ENCODE measurements around the gene WDFY4. TPM values are rescaled to one million over a fixed set of nuclear protein-coding genes. Genes with fewer than 3 reads are reported as not detected.
A peak's percentile ranks its signal among the peaks of the same experiment; 100 is the strongest.

Gene WDFY4
- polyA plus RNA-seq, 6 donors from 2014 or later: 46.5 to 98.0 (median 80.0) TPM

DNA sequence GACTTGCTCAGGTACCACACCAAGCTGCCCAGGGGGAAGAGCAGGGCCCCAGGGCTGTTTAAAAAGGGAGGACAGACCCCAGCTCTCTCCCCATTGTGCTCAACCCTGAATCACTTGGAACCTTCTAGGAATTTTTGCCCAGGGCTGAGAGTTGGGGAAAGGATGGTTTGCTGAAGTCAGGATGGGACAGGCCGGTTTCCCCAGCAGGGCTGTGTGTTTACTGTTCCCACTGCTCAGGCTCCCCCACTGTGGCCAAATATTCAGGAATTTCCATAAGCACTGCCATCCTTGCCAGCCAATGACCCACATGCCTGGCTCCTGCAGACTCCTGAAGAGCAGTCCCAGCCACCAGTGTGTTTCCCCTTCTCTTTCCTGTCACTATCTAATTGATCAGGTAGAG, 120.7 kb downstream of the WDFY4 start:
- Mint-ChIP-seq H3K27ac (peak overlapping the region in 5 of 6 donors; percentile 61 to 96 (median 90)), H3K9me3 (peaks cover 0 to 2% (median 0%) of the 10 kb centered on the region in 7 donors), H3K4me1 (peaks cover 18 to 51% (median 44%) of the 10 kb centered on the region in 3 donors), H3K36me3 (peaks cover 9 to 28% of the 10 kb centered on the region in 2 donors), H3K4me3 (peak overlapping the region in 2 of 8 donors; percentile 9 to 47), H3K27me3 (no peaks in the 10 kb centered on the region)
- no peak for DNase-seq
- ATAC-seq (ENCODE audit: low read depth in 2 of 2): no peak

DNA sequence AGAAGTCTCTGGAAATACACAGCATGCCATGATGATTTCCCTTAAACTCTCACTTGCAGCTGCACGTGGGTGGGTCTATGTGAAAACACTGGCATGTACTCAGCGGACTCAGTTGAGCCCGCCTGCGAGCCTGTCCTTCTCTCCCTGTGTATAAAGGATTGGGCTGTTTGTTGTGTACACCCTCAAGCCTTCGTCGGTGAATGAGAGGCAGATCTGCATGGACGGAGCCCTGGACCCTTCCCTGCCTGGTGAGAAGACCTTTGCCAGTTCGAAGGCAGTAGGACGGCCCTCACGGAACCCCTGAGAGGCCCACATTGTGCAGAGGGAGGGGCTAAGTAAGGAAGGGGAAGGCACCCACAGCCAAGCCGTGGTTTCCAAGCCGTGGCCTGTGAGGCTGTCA, 121.2 kb downstream of the WDFY4 start:
- DNase-seq: no peak
- Mint-ChIP-seq H3K36me3 (peaks cover 11 to 30% of the 10 kb centered on the region in 2 donors), H3K9me3 (peaks cover 0 to 2% (median 0%) of the 10 kb centered on the region in 7 donors), H3K4me1 (peaks cover 16 to 46% (median 39%) of the 10 kb centered on the region in 3 donors), H3K27ac (peak overlapping the region in 2 of 6 donors; percentile 81 to 90), H3K4me3 (peak overlapping the region in 2 of 8 donors; percentile 19 to 47), H3K27me3 (no peaks in the 10 kb centered on the region)
- ATAC-seq (ENCODE audit: low read depth in 2 of 2): no peak

DNA sequence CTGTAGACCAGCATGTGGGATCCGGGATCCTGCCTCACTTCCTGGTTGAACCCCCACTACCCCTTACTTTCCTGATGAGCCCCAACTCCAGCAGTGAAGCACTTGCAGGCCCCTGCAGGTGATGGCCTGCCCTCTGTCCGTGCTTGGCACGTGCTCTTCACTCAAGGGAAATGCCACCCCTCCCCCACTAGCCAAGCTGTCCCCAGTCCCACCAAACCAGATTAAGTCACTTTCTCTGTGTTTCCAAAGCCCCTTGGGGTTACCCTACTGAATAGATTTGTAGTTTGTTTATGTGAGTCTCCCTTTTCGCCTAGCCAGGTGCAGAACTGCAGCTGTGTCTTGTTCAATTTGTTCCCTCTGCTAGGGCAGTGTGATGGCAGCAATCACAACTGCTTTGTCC, 121.7 kb downstream of the WDFY4 start:
- H3K9me3 Mint-ChIP-seq: peaks cover 0 to 2% (median 0%) of the 10 kb centered on the region in 7 donors
- no peak for ATAC-seq (ENCODE audit: low read depth in 2 of 2)
- H3K27ac Mint-ChIP-seq: peak overlapping the region in 4 of 6 donors; percentile 45 to 90 (median 86)
- peaks cover 16 to 41% (median 37%) of the 10 kb centered on the region in 3 donors for H3K4me1 Mint-ChIP-seq
- no peaks in the 10 kb centered on the region for H3K27me3 Mint-ChIP-seq
- H3K4me3 Mint-ChIP-seq: peak overlapping the region in 1 of 8 donors; percentile 63
- H3K36me3 Mint-ChIP-seq: peaks cover 16 to 35% of the 10 kb centered on the region in 2 donors
- DNase-seq: no peak

DNA sequence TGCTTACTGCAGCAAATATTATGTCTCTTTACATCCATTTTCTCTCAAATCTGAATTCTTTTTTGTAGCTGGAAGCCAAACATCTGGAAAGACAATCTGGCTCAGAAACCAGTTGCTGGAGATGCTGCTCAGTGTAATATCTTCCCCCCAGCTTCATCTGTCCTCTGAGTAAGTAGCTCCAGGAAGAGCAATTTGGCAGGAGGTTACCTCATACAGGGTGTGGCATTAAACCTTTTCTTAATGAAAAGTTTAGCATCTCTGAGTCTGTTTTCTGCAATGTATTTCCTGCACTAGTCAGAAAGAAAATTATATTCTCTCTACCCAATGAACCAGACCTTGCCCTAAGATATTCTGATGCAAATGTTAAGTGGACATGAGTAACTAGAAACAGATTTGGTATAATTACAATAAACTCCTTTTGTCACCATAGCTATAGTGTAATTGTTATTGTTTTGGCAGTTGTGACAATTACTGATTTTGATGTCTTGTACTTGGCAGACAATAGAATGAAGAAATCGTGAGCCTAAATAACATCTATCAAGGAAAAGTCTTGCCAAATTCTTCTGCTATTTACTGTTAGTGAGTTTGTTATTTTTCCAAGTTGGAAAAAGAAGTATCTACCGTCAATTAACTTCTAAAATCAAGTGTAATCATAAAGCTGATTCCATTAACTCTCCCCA, 123.3 kb downstream of the WDFY4 start:
- no peaks in the 10 kb centered on the region for H3K27me3 Mint-ChIP-seq
- peaks cover 21 to 40% of the 10 kb centered on the region in 2 donors for H3K36me3 Mint-ChIP-seq
- no peaks in the 10 kb centered on the region for H3K9me3 Mint-ChIP-seq
- H3K4me1 Mint-ChIP-seq: peaks cover 16 to 30% (median 26%) of the 10 kb centered on the region in 3 donors
- no peak overlapping the region for H3K4me3 Mint-ChIP-seq
- H3K27ac Mint-ChIP-seq: peak overlapping the region in 1 of 6 donors; percentile 87
- no peak for DNase-seq
- ATAC-seq (ENCODE audit: low read depth in 2 of 2): no peak

DNA sequence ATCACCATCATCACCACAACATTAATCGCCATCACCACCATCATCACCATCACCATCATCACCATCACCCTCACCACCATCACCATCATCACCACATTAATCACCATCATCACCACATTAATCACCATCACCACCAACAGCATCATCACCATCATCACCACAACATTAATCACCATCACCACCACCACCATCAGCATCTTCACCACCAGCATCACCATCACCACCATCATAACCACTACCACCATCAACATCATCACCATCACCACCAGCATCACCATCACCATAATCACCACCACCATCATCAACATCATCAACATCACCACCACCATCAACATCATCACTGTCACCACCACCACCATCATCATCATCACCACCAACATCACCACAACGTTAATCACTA, 124.6 kb downstream of the WDFY4 start:
- Mint-ChIP-seq H3K4me3 (no peak overlapping the region), H3K9me3 (no peaks in the 10 kb centered on the region), H3K4me1 (peaks cover 13 to 17% (median 14%) of the 10 kb centered on the region in 3 donors), H3K36me3 (peaks cover 24 to 39% of the 10 kb centered on the region in 2 donors), H3K27ac (no peak overlapping the region), H3K27me3 (no peaks in the 10 kb centered on the region)
- DNase-seq (no peak), ATAC-seq (ENCODE audit: low read depth in 2 of 2) (no peak)

DNA sequence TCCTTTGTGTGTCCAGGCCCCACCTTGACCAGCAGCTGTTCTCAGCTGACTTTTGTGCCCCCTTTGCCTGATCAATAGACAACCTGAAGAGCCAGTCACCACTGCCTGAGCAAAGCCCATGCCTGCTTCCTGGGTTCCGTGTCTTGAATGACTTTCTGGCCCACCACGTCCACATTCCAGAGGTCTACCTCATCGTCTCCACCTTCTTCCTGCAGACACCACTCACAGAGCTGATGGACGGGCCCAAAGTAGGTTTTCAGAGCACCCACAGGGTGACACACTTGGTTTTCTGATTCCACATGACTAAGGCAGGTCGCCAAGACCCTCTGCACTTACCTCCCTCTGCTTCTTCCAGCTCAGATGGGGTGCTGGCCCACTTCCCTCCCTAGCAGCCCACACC, 126.8 kb downstream of the WDFY4 start:
- peak overlapping the region in 1 of 8 donors; percentile 15 for H3K4me3 Mint-ChIP-seq
- H3K27ac Mint-ChIP-seq: peak overlapping the region in 3 of 6 donors; percentile 18 to 85 (median 37)
- peaks cover 4 to 7% (median 5%) of the 10 kb centered on the region in 3 donors for H3K4me1 Mint-ChIP-seq
- ATAC-seq (ENCODE audit: low read depth in 2 of 2): no peak
- DNase-seq: no peak
- peaks cover 36 to 41% of the 10 kb centered on the region in 2 donors for H3K36me3 Mint-ChIP-seq
- H3K27me3 Mint-ChIP-seq: no peaks in the 10 kb centered on the region
- no peaks in the 10 kb centered on the region for H3K9me3 Mint-ChIP-seq

DNA sequence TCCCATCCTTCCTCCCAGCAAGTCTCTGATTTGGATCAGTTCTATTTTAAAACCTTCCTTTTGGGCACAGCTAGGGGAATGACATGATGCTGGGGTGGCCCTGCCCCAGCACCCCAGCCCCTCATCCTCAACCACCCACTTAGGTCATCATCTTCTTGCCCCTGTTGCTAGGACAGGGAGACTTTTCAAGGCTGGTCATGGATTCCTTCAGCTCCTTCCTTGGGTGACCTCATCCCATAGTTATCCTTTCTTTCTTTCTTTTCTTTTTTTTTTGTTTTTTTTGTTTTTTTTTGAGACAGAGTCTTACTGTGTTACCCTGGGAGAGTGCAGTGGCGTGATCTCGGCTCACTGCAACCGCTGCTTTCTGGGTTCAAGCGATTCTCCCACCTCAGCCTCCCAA, 127.2 kb downstream of the WDFY4 start:
- Mint-ChIP-seq H3K27me3 (no peaks in the 10 kb centered on the region), H3K27ac (peak overlapping the region in 2 of 6 donors; percentile 18 to 85), H3K4me1 (peaks cover 4 to 7% (median 5%) of the 10 kb centered on the region in 3 donors), H3K4me3 (no peak overlapping the region), H3K36me3 (peaks cover 36 to 43% of the 10 kb centered on the region in 2 donors), H3K9me3 (no peaks in the 10 kb centered on the region)
- DNase-seq (no peak), ATAC-seq (ENCODE audit: low read depth in 2 of 2) (no peak)

DNA sequence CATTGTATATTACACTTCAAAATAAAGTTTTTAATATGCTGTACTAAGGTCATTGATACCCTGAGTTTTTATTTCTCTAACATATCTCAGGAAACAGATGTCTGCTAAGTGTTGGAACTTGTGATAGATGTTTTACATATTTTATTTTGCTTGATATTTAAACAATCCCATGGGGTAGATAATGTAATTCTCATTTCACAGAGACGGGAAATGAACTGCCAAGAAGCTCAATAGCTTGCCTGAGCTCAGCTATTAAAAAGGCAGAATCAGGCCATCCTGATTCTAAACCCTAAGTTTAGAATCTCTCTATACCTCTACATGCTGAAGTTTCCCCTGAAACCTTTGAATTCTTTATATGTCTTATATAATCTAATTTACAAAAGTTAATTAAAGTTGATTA, 128.6 kb downstream of the WDFY4 start:
- DNase-seq: no peak
- Mint-ChIP-seq H3K4me3 (no peak overlapping the region), H3K9me3 (no peaks in the 10 kb centered on the region), H3K27ac (peak overlapping the region in 1 of 6 donors; percentile 93), H3K36me3 (peaks cover 33 to 50% of the 10 kb centered on the region in 2 donors), H3K4me1 (peaks cover 4 to 12% (median 5%) of the 10 kb centered on the region in 3 donors), H3K27me3 (no peaks in the 10 kb centered on the region)
- ATAC-seq (ENCODE audit: low read depth in 2 of 2): no peak

DNA sequence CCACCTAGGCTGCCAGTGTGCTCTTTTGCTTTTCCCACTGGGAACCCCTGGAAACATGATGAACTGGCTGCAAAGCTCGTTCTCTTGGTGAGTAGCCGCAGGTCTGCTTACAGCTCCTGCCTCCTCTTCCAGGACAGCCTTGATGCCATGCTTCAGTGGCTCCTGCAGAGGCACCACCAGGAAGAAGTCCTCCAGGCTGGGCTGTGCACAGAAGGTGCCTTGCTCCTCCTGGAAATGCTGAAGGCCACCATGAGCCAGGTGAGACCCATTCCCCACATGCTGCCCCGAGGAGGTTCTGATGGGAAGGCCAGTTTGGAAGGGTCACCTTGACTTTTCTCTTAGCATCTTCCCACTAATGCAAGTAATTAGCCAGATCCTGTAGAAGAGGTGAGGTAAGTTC, 129.2 kb downstream of the WDFY4 start:
- Mint-ChIP-seq H3K27ac (peak overlapping the region in 2 of 6 donors; percentile 62 to 65), H3K4me3 (no peak overlapping the region)

DNA sequence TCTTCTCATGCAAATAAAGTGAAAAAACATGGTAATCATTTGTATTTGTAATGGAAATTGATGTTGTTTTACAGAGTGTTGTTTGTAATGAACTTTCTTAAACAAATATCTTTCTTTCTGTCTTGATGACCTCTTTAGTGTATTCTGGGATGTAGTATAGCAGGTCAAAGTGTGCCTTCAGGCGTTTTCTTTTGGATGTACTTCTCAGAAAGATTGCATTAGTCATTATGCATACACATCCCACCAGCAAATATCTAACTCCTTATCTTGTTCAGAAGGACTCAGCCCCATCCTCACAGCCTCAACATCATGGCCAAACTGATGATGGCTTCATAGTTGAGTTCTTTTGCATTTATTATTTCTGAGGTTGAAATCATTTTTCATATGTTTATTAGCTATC, 130.3 kb downstream of the WDFY4 start:
- Mint-ChIP-seq H3K27me3 (no peaks in the 10 kb centered on the region), H3K27ac (peak overlapping the region in 2 of 6 donors; percentile 14 to 60), H3K4me3 (no peak overlapping the region), H3K36me3 (peaks cover 31 to 50% of the 10 kb centered on the region in 2 donors), H3K9me3 (no peaks in the 10 kb centered on the region), H3K4me1 (peaks cover 4 to 13% (median 5%) of the 10 kb centered on the region in 3 donors)
- ATAC-seq (ENCODE audit: low read depth in 2 of 2): no peak
- DNase-seq: no peak

More for the DNA sequence above, 129.2 kb downstream of the WDFY4 start:
- H3K27me3 Mint-ChIP-seq: no peaks in the 10 kb centered on the region
- no peaks in the 10 kb centered on the region for H3K9me3 Mint-ChIP-seq
- peaks cover 4 to 12% (median 5%) of the 10 kb centered on the region in 3 donors for H3K4me1 Mint-ChIP-seq
- DNase-seq (no peak), ATAC-seq (ENCODE audit: low read depth in 2 of 2) (no peak)
- peaks cover 31 to 50% of the 10 kb centered on the region in 2 donors for H3K36me3 Mint-ChIP-seq

DNA sequence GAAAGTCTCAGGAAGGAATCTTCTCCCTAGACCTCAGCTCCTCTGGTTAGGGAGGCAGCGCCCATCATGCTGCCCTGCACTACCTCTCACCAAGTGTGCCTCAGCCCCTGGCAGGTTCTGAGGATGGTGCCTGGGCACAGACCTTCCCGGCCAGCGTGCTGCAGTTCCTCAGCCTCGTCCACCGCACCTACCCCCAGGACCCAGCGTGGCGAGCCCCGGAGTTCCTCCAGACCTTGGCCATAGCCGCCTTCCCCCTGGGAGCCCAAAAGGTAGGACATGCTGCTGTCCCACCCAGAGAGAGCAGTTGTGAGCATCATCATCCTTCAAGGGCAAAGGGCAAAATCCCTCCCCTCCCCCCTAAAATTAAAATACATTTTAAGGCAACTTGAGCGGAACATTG, 132.5 kb downstream of the WDFY4 start:
- peaks cover 4 to 20% (median 11%) of the 10 kb centered on the region in 3 donors for H3K4me1 Mint-ChIP-seq
- peaks cover 17 to 41% of the 10 kb centered on the region in 2 donors for H3K36me3 Mint-ChIP-seq
- H3K27me3 Mint-ChIP-seq: no peaks in the 10 kb centered on the region
- H3K4me3 Mint-ChIP-seq: no peak overlapping the region
- no peak for ATAC-seq (ENCODE audit: low read depth in 2 of 2)
- no peaks in the 10 kb centered on the region for H3K9me3 Mint-ChIP-seq
- no peak for DNase-seq
- no peak overlapping the region for H3K27ac Mint-ChIP-seq

DNA sequence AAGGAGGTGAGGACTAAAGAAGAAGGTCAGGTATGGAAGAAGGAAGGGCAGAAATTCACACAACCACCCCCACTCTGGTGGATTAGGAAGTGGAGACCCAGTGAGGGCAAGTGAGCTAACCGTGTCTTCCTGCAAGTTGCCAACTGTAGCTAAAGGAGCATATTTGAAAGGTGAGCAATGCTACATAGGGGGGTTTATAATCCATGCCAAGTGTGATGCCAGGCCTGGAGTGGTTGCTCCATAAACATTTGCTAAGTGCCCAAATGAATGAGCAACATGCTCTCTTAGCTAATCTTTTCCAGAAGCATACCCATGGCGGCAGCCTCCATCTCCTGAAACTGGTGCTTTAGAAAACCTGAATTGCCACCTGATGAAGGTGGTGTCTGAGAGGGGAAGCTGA, 133.4 kb downstream of the WDFY4 start:
- Mint-ChIP-seq H3K9me3 (no peaks in the 10 kb centered on the region), H3K4me3 (peak overlapping the region in 1 of 8 donors; percentile 52), H3K36me3 (peaks cover 10 to 41% of the 10 kb centered on the region in 2 donors), H3K27me3 (no peaks in the 10 kb centered on the region), H3K27ac (peak overlapping the region in 5 of 6 donors; percentile 10 to 81 (median 60)), H3K4me1 (peaks cover 0 to 13% (median 6%) of the 10 kb centered on the region in 3 donors)
- DNase-seq (no peak), ATAC-seq (ENCODE audit: low read depth in 2 of 2) (no peak)

DNA sequence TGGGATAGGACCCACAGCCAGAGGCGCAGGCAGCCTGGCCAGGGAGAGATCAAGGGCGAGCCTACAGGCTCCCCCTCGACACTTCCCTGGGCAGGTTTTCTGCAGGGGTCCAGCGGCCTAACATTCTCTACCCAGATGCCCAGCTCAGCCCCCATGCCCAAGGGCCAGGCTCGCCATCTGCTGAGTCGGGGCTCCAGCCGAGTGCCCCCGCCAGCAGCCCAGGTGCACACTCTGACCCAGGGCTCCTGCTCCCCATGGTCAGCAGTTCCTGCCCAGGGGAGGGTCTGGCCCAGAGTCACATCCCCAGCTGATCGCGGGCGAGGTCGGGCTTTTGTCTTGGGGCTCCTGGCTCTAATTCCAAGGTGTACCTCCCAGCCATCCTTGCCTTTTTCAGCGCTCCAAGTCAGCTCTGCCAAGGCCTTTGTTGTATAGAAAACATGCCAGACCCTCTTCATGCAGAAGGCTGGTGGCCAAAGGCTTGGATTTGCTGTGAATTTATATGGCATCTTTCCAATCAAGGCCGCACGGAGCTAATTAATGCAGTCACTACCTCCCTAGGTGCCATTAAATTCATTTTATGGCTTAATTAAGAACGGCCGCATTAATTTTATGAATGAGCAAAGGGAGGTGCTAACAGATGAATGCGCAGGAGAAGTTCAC, 134.3 kb downstream of the WDFY4 start:
- H3K27me3 Mint-ChIP-seq: no peaks in the 10 kb centered on the region
- DNase-seq (no peak), ATAC-seq (ENCODE audit: low read depth in 2 of 2) (no peak)
- H3K36me3 Mint-ChIP-seq: peaks cover 10 to 42% of the 10 kb centered on the region in 2 donors
- H3K4me3 Mint-ChIP-seq: no peak overlapping the region
- H3K9me3 Mint-ChIP-seq: no peaks in the 10 kb centered on the region
- peak overlapping the region in 2 of 6 donors; percentile 77 to 81 for H3K27ac Mint-ChIP-seq
- H3K4me1 Mint-ChIP-seq: peaks cover 4 to 13% (median 6%) of the 10 kb centered on the region in 3 donors
